SJCRH30 (cell line): ENCODE data around the gene EDEM2. TPM values are rescaled to one million over a fixed set of nuclear protein-coding genes. Genes with fewer than 3 reads are reported as not detected.
"Not testable (repeated sequence)": the region's sequence is repeated elsewhere in the genome, so short reads cannot be mapped to it uniquely, and the experiment has no call there.

Experiments used
- DNase-seq, 2 experiments: peaks; one replicate each; pipeline ENCODE4 v3.0.0-alpha.2; 2015 to 2020
- H3K27ac ChIP-seq: fragments of 250-450 bp; sonication (Bioruptor Pico); 2 replicates; pipeline ENCODE4 v1.5.1; 2020; ENCODE audit warnings: mild to moderate bottlenecking, moderate library complexity
- H3K27me3 ChIP-seq: fragments of 250-450 bp; sonication (Bioruptor Pico); 2 replicates; pipeline ENCODE4 v1.5.1; 2020; ENCODE audit warnings: mild to moderate bottlenecking, moderate library complexity
- H3K36me3 ChIP-seq: fragments of 250-450 bp; sonication (Bioruptor Pico); 2 replicates; pipeline ENCODE4 v1.5.1; 2020; ENCODE audit warnings: mild to moderate bottlenecking, moderate library complexity
- H3K4me1 ChIP-seq: fragments of 250-450 bp; sonication (Bioruptor Pico); 2 replicates; pipeline ENCODE4 v1.5.1; 2020; ENCODE audit warnings: mild to moderate bottlenecking, moderate library complexity
- H3K4me3 ChIP-seq: fragments of 250-450 bp; sonication (Bioruptor Pico); 2 replicates; pipeline ENCODE4 v1.5.1; 2020; ENCODE audit warnings: mild to moderate bottlenecking, moderate library complexity
- H3K9me3 ChIP-seq: fragments of 250-450 bp; sonication (Bioruptor Pico); replicated peaks from 2 replicates; pipeline ENCODE4 v1.5.1; 2020; ENCODE audit warnings: mild to moderate bottlenecking, moderate library complexity
- total RNA-seq: library from RNA; depleted of rRNA; stranded (reverse); fragments of >200 nt; shearing (Covaris generic); gene quantifications from 2 replicates; pipeline ENCODE4 v1.2.3, GENCODE V29; 2014

EDEM2 gene
- total RNA-seq, 1 experiment from 2014 or later = 19.2 TPM

GRCh38 chr20:35151736-35152135 is 4.6 kb upstream of the EDEM2 start:
- no peak overlapping the region for H3K27ac ChIP-seq
- no peak overlapping the region for H3K4me3 ChIP-seq
- no peaks in the 10 kb centered on the region for H3K4me1 ChIP-seq
- H3K36me3 ChIP-seq = no peaks in the 10 kb centered on the region
- H3K27me3 ChIP-seq = no peaks in the 10 kb centered on the region
- DNase-seq = no peak
- H3K9me3 ChIP-seq = no peaks in the 10 kb centered on the region

- Histone ChIP-seq H3K9me3 (no peaks in the 10 kb centered on the region), H3K27me3 (no peaks in the 10 kb centered on the region), H3K36me3 (no peaks in the 10 kb centered on the region), H3K27ac (no peak overlapping the region), H3K4me3 (no peak overlapping the region), H3K4me1 (no peaks in the 10 kb centered on the region)
- no peak for DNase-seq
Measured at GRCh38 chr20:35150846-35151579, 3.9 kb upstream of the EDEM2 start.

GRCh38 chr20:35147575-35148071 is 487 bp upstream of the EDEM2 start:
- H3K36me3 ChIP-seq, H3K9me3 ChIP-seq, H3K4me1 ChIP-seq, H3K27me3 ChIP-seq: not testable (repeated sequence)
- H3K4me3 ChIP-seq = peak overlapping the region; percentile 74
- DNase-seq = peak in 1 of 2 experiments; percentile 37
- H3K27ac ChIP-seq = peak overlapping the region; percentile 2; the same call in 1 of the 2 replicates

- Histone ChIP-seq H3K9me3 (no peaks in the 10 kb centered on the region), H3K4me3 (peak overlapping the region; percentile 74), H3K4me1 (peaks cover 6% of the 10 kb centered on the region; the same call in 1 of the 2 replicates), H3K27ac (no peak overlapping the region), H3K27me3 (no peaks in the 10 kb centered on the region), H3K36me3 (no peaks in the 10 kb centered on the region)
- peak; percentile 47 to 62 for DNase-seq
Measured at GRCh38 chr20:35146299-35146919, 727 bp downstream of the EDEM2 start.

GRCh38 chr20:35145141-35145564 is 2.0 kb downstream of the EDEM2 start:
- H3K27me3 ChIP-seq = no peaks in the 10 kb centered on the region
- H3K27ac ChIP-seq = no peak overlapping the region
- no peaks in the 10 kb centered on the region for H3K9me3 ChIP-seq
- peaks cover 6% of the 10 kb centered on the region; the same call in 1 of the 2 replicates for H3K4me1 ChIP-seq
- DNase-seq = peak; percentile 34 to 81
- no peaks in the 10 kb centered on the region for H3K36me3 ChIP-seq
- H3K4me3 ChIP-seq = no peak overlapping the region

- no peaks in the 10 kb centered on the region for H3K9me3 ChIP-seq
- no peaks in the 10 kb centered on the region for H3K36me3 ChIP-seq
- DNase-seq = no peak
- no peak overlapping the region for H3K4me3 ChIP-seq
- H3K27ac ChIP-seq = no peak overlapping the region
- no peaks in the 10 kb centered on the region for H3K27me3 ChIP-seq
- H3K4me1 ChIP-seq = peaks cover 6% of the 10 kb centered on the region; the same call in 1 of the 2 replicates
Measured at GRCh38 chr20:35144694-35145093, 2.4 kb downstream of the EDEM2 start.

GRCh38 chr20:35135867-35136586 is 11.1 kb downstream of the EDEM2 start:
- no peak overlapping the region for H3K27ac ChIP-seq
- no peaks in the 10 kb centered on the region for H3K9me3 ChIP-seq
- no peak for DNase-seq
- peaks cover 2% of the 10 kb centered on the region; the same call in 1 of the 2 replicates for H3K36me3 ChIP-seq
- H3K4me3 ChIP-seq = no peak overlapping the region
- H3K4me1 ChIP-seq = no peaks in the 10 kb centered on the region
- no peaks in the 10 kb centered on the region for H3K27me3 ChIP-seq

- Histone ChIP-seq H3K9me3 (no peaks in the 10 kb centered on the region), H3K27me3 (no peaks in the 10 kb centered on the region), H3K36me3 (peaks cover 2% of the 10 kb centered on the region; the same call in 1 of the 2 replicates), H3K27ac (no peak overlapping the region), H3K4me1 (no peaks in the 10 kb centered on the region), H3K4me3 (no peak overlapping the region)
- DNase-seq = no peak
Measured at GRCh38 chr20:35134880-35135279, 12.3 kb downstream of the EDEM2 start.

- Histone ChIP-seq H3K36me3 (peaks cover 2% of the 10 kb centered on the region; the same call in 1 of the 2 replicates), H3K27me3 (no peaks in the 10 kb centered on the region), H3K27ac (no peak overlapping the region), H3K9me3 (no peaks in the 10 kb centered on the region), H3K4me1 (no peaks in the 10 kb centered on the region), H3K4me3 (no peak overlapping the region)
- DNase-seq = no peak
Measured at GRCh38 chr20:35134472-35134871, 12.7 kb downstream of the EDEM2 start.

GRCh38 chr20:35133735-35134134 is 13.4 kb downstream of the EDEM2 start:
- no peaks in the 10 kb centered on the region for H3K27me3 ChIP-seq
- H3K36me3 ChIP-seq = peaks cover 2% of the 10 kb centered on the region; the same call in 1 of the 2 replicates
- no peak overlapping the region for H3K4me3 ChIP-seq
- H3K4me1 ChIP-seq = no peaks in the 10 kb centered on the region
- H3K27ac ChIP-seq = no peak overlapping the region
- no peaks in the 10 kb centered on the region for H3K9me3 ChIP-seq
- no peak for DNase-seq

- Histone ChIP-seq H3K4me3 (no peak overlapping the region), H3K27me3 (no peaks in the 10 kb centered on the region), H3K36me3 (peaks cover 2% of the 10 kb centered on the region; the same call in 1 of the 2 replicates), H3K4me1 (no peaks in the 10 kb centered on the region), H3K9me3 (no peaks in the 10 kb centered on the region), H3K27ac (no peak overlapping the region)
- no peak for DNase-seq
Measured at GRCh38 chr20:35133031-35133430, 14.1 kb downstream of the EDEM2 start.

GRCh38 chr20:35131934-35132333 is 15.2 kb downstream of the EDEM2 start:
- Histone ChIP-seq H3K36me3 (peaks cover 2% of the 10 kb centered on the region; the same call in 1 of the 2 replicates), H3K9me3 (no peaks in the 10 kb centered on the region), H3K27ac (no peak overlapping the region), H3K4me3 (no peak overlapping the region), H3K4me1 (no peaks in the 10 kb centered on the region), H3K27me3 (no peaks in the 10 kb centered on the region)
- no peak for DNase-seq

- no peak for DNase-seq
- Histone ChIP-seq H3K4me1 (no peaks in the 10 kb centered on the region), H3K27ac (no peak overlapping the region), H3K27me3 (no peaks in the 10 kb centered on the region), H3K4me3 (no peak overlapping the region), H3K36me3 (peaks cover 2% of the 10 kb centered on the region; the same call in 1 of the 2 replicates), H3K9me3 (no peaks in the 10 kb centered on the region)
Measured at GRCh38 chr20:35129647-35130069, 17.5 kb downstream of the EDEM2 start.

GRCh38 chr20:35125753-35126152 is 21.4 kb downstream of the EDEM2 start:
- Histone ChIP-seq H3K36me3 (0 out of 2 replicates have a peak, but pooled peaks cover 2% of the 10 kb centered on the region), H3K27ac (no peak overlapping the region), H3K9me3 (no peaks in the 10 kb centered on the region), H3K4me1 (no peaks in the 10 kb centered on the region), H3K4me3 (no peak overlapping the region), H3K27me3 (no peaks in the 10 kb centered on the region)
- no peak for DNase-seq
